ENCODE data around the gene ZNF135. TPM values are rescaled to one million over a fixed set of nuclear protein-coding genes. Genes with fewer than 3 reads are reported as not detected.

The ZNF135 gene
- total RNA-seq (2012; rRNA removed) (1.9 and 2.7 TPM in 2 replicates), polyA plus RNA-seq (2012; rRNA removed) (2.4 and 2.7 TPM in 2 replicates), Bru-seq, nascent RNA (percentile 48 among the genes with signal in this experiment), BruChase-seq, experiment 1, labeled RNA remaining after a 6-hour chase (percentile 65 among the genes with signal in this experiment), BruChase-seq, experiment 2, labeled RNA remaining after a 2-hour chase (percentile 61 among the genes with signal in this experiment)
- polyA plus RNA-seq (2012; cell fraction: cytosol; rRNA removed): 0.58 and 1.1 TPM in 2 replicates
- polyA plus RNA-seq (2012; cell fraction: nucleus; rRNA removed; ENCODE audit: low replicate concordance): 9.2 and 12.1 TPM in 2 replicates
- long read RNA-seq, partial matches to known transcripts: 7 of 13 reads
- long read RNA-seq, other reads (novel, unspliced or antisense): 5 of 13 reads

DNA sequence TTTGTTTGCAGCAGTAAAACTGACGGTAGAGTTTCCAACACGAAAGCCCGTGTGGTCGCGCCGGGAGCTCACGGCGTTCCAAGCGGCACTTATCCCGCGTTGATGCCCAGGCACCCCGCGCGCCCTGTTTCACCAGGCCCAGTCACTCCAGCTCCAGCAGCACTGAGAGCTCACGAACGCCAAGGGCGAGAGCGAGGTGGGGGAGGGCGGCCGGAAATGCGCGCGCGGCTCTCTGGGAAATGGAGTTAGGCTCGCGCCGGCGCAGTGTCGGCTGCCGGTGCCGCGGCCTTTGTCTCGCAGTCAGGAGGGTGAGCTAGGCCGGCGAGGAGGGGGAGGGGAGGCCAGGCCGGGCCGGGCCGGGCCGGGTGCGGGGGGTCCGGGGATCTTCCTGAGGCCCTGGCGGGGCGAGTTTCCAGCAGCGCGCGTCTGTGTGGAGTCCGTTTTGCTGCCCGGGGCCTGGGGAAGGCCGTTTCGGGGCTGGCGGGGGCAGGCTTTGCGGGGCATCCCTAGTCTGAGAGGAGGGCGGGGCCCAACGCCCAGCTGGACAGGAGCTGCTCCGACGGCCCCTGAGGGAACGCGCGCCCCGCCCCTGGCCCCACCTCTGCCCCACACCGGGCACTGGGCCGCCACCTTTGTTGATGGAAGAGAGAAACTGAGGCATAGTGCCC is at the start of gene ZNF135:
TSS of gene ZNF135 (plus strand) at position 280 of the 668 bp plus-strand sequence. CDS start 721 bp downstream, outside the sequence.
- ChIA-PET POLR2A (ENCODE audit: unreplicated experiment) (interaction anchor here (0.8 kb wide), 1 partner anchor 17 kb away, joined by 13 read pairs; no protein-coding TSS in a partner anchor), CTCF (no interaction called here)
- dilution Hi-C loops (cut with HindIII; ENCODE audit: low sequenced_read_pairs, unreplicated experiment): no loop called here
- 0 out of 2 replicates have a peak within 1 kb of the TSS, but pooled peaks have one; percentile 60 for H3K18ac ChIP-seq (ENCODE audit: low read depth, low read length)
- no peak within 1 kb of the TSS for H4K91ac ChIP-seq (ENCODE audit: insufficient read depth, low read depth, low read length)
- no peak within 1 kb of the TSS; the same call in 1 of the 2 replicates for H3K4ac ChIP-seq (ENCODE audit: low read depth, low read length)
- intact Hi-C loops (cut with micrococcal nuclease): no loop called here
- no peaks in the 10 kb centered on the region for H3K36me3 ChIP-seq (ENCODE audit: control insufficient read depth, insufficient read depth, low read length)
- peak within 1 kb of the TSS; percentile 59 for H2AK9ac ChIP-seq (replicated peaks; ENCODE audit: low read depth, low read length, poor library complexity)
- no peak within 1 kb of the TSS; the same call in 1 of the 2 replicates for H3K14ac ChIP-seq (replicated peaks; ENCODE audit: low read depth, low read length)
- H4K20me1 ChIP-seq (ENCODE audit: insufficient read depth, low read length): no peaks in the 10 kb centered on the region
- H3K4me3 ChIP-seq (ENCODE audit: insufficient read depth, low read depth, low read length): peak within 1 kb of the TSS; percentile 52
- peak within 1 kb of the TSS; percentile 50 for H3K9ac ChIP-seq (ENCODE audit: low read depth, low read length)
- H3K23ac ChIP-seq (ENCODE audit: low read depth, low read length): peak within 1 kb of the TSS; percentile 74
- H2BK20ac ChIP-seq (ENCODE audit: low read depth, low read length): no peak within 1 kb of the TSS
- no peak within 1 kb of the TSS for H2BK15ac ChIP-seq (ENCODE audit: low read depth, low read length)
- WGBS, 2 experiments (ENCODE audit: extremely low coverage in 2 of 2, insufficient read length in 1 of 2): 5% methylated on average over 11 of the region's 62 CpGs; no CpG with 5 or more reads in 1 of the 2 experiments
- TF ChIP-seq FOS (IDR thresholded peaks at IDR 0.05; ENCODE audit: low read depth, low read length) (no peak), POLR2A (IDR thresholded peaks at IDR 0.05; ENCODE audit: low read depth, low read length) (no peak), BHLHE40 (IDR thresholded peaks at IDR 0.05; ENCODE audit: low read depth, low read length) (no peak), CEBPB (IDR thresholded peaks at IDR 0.05; ENCODE audit: low read depth, low read length) (no peak), MAZ (IDR thresholded peaks at IDR 0.05; ENCODE audit: borderline replicate concordance, low read depth, low read length) (no peak)
- TF ChIP-seq, protein P1, sequence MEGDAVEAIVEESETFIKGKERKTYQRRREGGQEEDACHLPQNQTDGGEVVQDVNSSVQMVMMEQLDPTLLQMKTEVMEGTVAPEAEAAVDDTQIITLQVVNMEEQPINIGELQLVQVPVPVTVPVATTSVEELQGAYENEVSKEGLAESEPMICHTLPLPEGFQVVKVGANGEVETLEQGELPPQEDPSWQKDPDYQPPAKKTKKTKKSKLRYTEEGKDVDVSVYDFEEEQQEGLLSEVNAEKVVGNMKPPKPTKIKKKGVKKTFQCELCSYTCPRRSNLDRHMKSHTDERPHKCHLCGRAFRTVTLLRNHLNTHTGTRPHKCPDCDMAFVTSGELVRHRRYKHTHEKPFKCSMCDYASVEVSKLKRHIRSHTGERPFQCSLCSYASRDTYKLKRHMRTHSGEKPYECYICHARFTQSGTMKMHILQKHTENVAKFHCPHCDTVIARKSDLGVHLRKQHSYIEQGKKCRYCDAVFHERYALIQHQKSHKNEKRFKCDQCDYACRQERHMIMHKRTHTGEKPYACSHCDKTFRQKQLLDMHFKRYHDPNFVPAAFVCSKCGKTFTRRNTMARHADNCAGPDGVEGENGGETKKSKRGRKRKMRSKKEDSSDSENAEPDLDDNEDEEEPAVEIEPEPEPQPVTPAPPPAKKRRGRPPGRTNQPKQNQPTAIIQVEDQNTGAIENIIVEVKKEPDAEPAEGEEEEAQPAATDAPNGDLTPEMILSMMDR (conservative IDR thresholded peaks at IDR 0.05; ENCODE audit: low read depth, low read length): no peak
- TF ChIP-seq, protein P2, sequence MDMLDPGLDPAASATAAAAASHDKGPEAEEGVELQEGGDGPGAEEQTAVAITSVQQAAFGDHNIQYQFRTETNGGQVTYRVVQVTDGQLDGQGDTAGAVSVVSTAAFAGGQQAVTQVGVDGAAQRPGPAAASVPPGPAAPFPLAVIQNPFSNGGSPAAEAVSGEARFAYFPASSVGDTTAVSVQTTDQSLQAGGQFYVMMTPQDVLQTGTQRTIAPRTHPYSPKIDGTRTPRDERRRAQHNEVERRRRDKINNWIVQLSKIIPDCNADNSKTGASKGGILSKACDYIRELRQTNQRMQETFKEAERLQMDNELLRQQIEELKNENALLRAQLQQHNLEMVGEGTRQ (IDR thresholded peaks at IDR 0.05; ENCODE audit: low read depth, low read length): no peak
- H2BK120ac ChIP-seq (ENCODE audit: low read depth, low read length): no peak within 1 kb of the TSS
- no TSS peak for BruUV-seq (replicated peaks)
- no peaks in the 10 kb centered on the region for H3K9me1 ChIP-seq (ENCODE audit: insufficient read depth, low read length)
- DNase-seq: peak; percentile 50
- H3K79me1 ChIP-seq (ENCODE audit: low read depth in 1 of 2, low read length in 2 of 2): no peaks in the 10 kb centered on the region
- H3K9me3 ChIP-seq (ENCODE audit: control insufficient read depth, insufficient read depth, low read length): peaks cover 49% of the 10 kb centered on the region
- H3K4me2 ChIP-seq (ENCODE audit: low read depth, low read length): peak within 1 kb of the TSS; percentile 88
- ATAC-seq (ENCODE audit: low read depth): peak; percentile 96
- H3K4me1 ChIP-seq (ENCODE audit: control insufficient read depth, insufficient read depth, low read length): 0 out of 2 replicates have a peak, but pooled peaks cover 2% of the 10 kb centered on the region
- peak within 1 kb of the TSS; percentile 56 for H3K27ac ChIP-seq (ENCODE audit: insufficient read depth, low read length)
- peak within 1 kb of the TSS; percentile 25 for H2BK5ac ChIP-seq (ENCODE audit: low read depth, low read length, poor library complexity, severe bottlenecking)
- peak within 1 kb of the TSS; percentile 93 for H2AFZ ChIP-seq (replicated peaks; ENCODE audit: low read length, poor library complexity)
- H2AK5ac ChIP-seq (ENCODE audit: low read depth, low read length): no peak within 1 kb of the TSS
- no peaks in the 10 kb centered on the region for H3K27me3 ChIP-seq (ENCODE audit: control insufficient read depth, insufficient read depth, low read length)
- in situ Hi-C loops (cut with MboI; ENCODE audit: low sequenced_read_pairs): no loop called here
- H4K8ac ChIP-seq (ENCODE audit: low read depth in 2 of 2, low read length in 2 of 2): peak within 1 kb of the TSS; percentile 81 to 91
- H3K56ac ChIP-seq (ENCODE audit: extremely low read depth, insufficient read depth, low read length): no peak within 1 kb of the TSS
- peak within 1 kb of the TSS; percentile 96 for H4K5ac ChIP-seq (ENCODE audit: low read depth, low read length)
